ENCODE data around the gene SHH.

Gene SHH

DNA sequence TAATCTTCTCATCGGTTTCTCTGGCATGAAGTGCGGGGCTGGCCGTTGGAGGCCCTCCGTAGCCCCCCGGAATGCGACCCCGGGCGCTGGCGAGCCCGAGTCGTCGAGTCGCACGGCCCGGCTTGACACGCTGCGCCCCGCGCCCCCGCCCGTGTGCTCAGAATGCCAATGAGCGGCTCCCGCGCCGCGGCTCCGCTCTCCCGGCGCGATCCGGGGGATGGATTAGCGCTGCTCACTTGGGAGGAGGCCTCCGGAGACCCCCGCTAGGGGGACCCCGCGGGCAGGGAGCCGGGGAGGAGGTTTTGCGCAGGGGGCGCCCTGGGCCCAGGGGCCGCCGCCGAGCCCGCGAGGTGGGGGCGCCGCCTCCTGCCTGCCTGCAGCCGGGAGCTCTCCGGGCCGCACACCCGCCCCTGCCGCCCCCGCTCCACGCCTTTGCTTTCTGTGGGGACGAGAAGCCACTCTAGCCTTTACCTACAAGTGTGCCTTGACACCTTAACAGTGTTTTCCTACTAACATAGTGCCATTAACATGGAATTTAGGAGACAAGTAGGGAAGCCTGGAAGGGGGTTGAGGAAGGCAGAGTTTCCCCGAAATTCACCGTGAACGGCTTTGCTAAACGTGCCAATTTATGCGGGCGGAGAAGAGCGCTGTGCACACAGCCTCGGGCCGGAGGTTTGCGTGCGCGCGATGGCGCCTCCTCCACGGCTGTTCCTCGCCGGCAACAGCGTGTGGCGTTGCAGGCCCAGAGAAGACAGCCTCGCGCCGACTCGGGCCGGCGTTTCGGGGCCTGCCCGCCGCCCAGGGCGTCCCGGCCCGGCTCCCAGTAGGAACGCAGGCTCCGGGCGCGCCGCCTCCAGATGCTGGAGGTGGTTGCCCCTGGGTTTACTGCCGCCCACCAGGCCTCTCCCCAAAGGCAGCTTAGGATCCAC lies 7.1 kb downstream of the SHH start:
- DNase-seq, result peak; percentile 65

DNA sequence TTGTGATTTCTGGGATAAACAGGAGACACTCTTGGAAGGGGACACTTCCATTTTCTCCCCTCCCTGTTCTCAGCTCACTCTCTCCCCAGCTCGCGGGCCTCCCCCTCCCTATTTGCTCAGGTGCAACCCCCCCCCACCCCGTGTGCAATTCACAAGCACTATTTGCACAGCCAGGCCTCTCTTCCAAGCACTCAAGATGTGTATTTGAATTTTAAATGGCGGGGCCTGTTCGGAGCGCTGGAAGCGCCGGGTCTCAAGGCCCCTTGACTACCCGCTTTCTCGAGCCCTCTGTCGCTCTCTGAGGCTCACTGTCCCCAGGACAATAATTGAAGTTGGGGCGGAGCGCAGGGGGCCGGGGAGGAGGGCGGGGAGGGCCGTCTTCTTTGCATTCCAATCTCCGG lies 7.8 kb downstream of the SHH start:
- no peak for DNase-seq

DNA sequence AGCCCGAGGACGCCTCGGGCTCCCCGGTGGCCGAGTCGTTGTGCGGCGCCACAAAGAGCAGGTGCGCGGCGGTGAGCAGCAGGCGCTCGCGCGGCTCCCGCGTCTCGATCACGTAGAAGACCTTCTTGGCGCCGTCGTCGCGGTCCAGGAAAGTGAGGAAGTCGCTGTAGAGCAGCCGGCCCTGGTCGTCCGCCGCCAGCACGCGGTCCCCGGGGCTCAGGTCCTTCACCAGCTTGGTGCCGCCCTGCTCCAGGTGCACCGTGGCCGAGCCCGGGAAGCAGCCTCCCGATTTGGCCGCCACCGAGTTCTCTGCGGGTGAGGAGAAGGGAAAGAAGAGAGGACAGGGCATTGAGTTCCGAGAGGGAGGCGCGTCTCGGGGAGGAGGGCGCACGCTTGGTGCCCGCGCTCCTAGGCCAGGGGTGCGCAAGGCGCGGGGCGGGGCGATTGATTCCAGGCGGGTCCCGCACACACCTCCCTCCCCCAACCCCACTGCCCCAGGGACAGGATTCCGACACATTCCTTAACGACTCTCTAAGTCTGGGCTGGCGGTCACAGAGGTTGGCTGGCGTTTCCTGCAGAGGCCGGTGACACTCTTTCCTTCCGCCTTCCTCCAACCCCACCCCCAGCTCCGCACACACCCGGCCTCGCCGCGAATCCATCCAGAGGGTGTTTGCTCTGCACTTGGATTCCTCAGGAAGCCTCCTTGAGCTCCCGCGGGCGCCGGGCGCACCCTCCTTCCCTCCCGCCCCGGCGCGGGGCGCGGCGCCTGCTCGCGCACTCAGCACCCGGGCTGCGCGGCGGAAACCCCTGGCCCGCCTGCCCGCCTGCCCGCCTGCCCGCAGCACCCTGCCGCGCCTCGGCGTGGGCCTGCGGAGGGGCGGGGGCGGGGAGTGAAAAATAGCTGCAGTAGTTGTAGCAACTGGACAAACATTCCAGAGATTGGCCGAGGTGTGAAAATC lies 8.6 kb downstream of the SHH start:
- DNase-seq, result peak; percentile 13

DNA sequence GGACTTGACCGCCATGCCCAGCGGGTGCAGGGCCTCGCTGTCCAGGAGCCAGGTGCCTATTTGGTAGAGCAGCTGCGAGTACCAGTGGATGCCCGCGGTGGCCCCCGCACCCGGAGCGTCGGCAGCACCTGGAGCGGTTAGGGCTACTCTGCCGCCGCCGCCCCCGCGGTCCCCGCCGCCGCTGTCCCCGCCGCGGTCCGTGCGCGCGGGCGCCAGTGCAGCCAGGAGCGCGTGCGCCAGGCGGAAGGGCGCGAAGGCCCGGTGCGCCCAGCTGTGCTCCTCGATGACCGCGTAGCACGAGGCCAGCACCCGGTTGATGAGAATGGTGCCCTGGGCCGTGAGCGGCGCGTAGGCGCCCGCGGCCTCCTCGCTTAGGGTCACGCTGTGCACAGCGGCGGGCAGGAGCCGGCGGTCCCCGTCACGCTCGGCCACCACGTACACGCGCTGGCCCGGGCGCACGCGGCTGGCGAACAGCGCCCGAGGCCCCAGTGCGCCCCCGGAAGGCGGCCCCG lies 9.3 kb downstream of the SHH start:
- no peak for DNase-seq

DNA sequence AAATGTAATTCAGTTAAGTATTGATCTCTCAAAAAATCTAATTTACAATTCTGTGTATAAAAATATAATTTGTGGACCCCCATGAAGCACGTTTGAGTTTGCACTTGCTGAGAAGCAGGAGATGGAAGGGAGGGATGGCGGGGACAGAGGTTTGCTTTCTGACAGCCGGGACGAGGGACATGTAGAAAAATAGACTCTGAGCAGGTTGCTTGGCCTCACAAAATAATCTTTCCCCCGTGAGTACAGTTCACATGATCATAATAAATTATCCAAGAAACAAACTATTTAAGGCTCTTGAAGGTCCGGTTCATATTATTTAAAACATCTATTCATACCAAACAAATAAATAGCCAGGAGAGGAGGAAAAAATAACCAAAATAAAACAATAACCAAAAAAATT lies 10.0 kb downstream of the SHH start:
- DNase-seq, result no peak

DNA sequence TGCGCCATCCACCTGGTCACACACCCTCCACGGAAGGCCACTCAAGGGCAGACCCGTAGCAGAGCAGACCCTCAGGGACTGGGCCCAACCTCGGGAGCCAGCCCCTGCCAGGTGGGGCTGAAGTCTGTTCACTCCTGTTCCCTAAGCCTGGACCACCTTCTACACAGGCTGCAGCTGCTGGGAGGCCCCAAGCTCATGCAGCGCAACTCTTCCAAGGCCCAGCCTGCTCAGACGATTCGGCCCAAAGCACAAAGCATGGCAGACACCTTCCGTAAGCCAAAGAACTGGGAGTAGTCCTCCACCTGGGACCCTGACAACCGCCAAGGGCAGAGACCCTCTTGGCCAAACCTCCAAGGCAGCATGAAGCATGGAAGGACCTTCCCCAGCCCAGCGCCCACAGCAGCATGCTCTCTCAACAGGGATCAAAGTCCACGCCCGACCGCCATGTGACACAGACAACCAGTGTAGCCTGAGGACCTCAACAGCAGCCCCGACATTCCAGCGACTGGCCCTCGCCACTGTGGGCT lies 11.5 kb downstream of the SHH start:
- DNase-seq, result no peak

DNA sequence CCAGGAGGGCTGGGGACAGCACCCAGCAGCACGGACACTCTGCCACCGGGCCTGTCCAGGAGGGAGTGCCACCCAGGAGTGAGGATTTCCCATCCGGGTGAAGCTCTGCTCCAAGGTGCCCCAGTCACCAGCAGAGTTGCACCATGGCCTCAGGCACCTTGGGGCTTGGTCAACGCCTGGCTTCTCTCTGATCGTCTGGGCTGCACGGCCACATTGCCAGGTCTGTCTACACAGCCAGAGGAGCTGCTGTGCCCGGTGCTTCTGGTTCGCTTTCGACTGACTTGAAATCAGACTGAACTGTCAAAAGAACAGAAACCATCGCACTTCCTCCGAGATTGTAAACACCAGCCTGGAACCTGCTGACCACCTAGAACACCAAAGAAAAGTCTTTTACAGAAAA lies 12.0 kb downstream of the SHH start:
- no peak for DNase-seq

DNA sequence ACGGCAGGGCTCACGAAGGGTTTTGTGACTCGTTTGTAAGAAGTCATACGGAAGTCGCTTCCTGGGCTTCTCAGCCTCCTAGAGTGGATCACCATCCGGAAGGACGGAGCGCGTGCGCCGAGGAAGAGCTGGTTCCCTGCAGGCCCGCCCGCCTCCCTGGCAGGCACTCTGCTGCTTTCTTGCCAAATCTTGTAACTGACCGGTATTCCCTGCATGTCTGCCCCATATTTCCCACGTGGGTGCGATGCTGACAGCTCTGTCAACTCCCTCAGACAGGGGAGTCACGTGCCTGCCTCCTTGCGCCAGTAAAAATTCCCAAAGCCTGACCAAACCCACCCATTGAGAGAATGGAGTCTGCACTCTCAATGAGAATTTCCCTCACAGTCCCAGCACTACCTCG lies 12.7 kb downstream of the SHH start:
- no peak for DNase-seq

DNA sequence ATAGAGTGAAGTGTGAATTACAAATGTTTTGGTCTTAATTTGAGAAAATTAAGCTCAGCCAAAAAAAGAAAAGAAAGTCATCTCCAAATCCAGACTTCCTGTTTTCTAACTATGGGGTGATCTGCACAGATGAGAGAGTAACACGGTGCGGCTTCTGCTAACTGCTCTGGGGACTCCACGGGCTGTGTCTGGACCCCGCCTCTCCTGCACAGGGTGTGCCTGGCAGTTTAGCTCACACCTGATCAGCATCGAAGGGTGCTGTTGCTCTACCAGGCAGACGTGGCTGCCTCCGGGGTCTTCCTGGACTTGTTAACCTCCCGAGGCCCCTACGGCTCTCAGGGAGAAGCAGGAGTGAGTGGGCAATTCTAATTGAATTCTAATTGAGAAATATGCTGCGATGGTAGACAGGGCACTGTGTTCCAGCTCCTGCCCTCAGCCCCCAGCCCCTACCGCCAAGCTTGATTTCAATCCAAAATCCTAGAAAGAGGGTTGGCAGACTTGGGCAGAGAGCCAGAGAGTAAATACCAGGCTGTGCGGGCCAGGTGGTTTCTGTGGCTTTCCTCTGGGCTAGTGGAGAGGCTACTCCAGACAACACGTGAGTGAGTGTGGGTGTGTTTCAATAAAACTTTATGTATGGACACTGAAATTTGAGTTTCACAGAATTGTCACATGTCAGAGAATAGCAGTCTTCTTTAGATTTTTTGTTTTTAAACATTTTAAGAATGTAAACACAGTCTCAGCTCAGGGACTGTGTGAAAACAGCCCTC lies 13.4 kb downstream of the SHH start:
- DNase-seq, result no peak

DNA sequence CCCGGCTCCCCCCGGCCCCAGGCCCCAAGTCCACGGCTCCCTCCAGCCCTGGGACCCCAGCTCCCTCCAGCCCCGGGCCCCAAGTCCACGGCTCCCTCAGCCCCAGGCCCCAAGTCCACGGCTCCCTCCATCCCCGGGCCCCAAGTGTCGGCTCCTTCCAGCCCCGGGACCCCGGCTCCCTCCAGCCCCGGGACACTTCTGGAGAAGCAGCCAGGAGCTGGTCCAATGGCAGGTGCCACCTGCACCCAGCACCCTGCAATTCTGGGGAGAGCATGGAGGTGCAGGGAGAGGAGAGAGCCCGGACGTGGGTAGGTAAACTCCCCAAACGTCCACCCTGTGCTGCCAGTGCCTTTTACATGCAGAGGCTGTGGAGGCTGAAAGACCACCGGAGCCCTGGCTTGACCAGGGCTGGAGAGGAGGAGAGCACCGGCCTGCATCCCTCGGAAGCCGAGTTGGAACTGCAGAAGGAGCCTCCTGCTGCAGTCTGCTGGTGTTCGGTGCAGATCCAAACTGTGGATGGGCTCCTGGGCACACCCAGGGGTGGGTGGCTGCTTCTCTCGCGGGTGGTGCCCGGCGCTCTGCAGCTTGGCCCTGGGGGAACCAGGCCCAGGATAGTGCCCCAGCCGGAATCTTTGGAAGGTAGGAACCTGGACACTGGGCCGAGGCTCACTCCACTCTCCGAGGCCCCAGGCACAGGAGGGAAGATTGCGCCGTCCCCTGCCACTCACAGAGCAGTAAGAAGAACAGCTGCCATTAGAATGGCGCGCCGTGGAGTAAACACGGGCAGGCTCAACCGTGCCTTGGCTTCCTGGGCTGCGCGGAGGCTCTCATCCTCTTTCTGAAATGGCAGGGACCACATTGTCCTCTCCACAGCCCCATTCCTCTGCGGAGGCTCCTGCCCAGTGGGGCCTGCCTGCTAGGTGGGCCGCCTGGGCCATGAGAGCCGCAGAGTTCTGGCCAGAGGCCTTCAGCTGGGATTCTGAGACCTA lies 14.7 kb downstream of the SHH start:
- DNase-seq, result no peak

DNA sequence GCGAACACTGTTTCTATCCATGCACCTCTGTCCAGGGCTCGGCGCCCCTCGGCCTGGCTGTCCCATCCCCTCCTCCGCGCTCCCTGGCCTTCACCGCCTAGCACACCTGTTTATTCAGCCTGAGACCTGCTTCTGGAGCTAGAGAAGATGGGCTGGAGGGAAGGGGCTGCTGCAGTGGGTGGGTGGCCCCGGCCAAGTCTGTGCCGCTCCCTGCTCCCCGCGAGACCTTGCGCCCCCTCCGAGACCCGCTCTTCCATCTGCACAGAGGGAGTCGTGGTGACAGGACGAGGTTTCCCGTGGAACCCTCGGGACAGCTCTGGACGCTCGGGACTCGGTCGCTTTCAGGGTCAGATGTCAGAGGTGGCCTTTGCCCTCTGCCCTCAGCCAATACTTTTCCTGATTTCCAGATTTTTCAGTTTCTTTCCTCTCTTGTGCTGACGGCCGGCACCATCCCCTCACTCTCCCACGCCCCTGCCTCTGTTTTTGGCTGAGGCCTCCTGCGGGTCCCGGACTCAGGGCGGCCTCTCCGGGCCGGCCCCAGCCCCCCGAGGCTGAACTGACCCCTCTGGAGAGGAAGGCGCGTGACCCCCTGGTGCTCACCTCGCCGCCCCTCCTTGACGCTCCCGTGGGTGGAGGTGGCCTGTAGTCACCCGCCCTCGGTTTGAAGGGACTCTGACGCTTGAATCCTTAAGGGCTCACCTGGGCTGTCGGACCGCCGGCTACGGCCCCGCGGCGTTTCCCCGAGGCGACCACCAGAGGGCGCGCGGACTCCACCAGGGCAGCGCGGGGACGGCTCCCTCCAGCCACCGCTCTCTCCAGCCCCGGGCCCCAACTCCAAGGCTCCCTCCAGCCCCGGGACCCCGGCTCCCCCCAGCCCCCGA lies 15.6 kb downstream of the SHH start:
- DNase-seq, result peak; percentile 76

DNA sequence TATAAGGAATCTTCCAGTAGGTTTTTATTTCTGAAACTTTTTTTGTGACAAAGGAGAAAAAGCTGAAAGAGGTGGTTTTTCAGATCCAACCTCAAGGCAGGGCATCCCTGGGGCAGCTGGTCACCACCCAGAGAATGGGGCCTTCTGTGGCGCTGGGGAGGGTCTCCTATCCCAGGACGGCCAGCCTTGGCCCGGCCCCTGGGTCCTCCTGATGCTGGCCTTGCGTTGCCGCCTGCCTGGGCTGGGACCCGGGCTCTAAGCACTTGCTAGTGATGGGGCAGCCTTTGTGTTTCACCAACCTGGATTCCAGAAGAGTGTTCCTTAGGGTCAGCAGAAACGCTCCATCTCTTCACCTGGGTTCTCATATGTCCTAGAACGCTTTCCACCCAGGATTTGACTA lies 16.3 kb downstream of the SHH start:
- DNase-seq, result no peak

DNA sequence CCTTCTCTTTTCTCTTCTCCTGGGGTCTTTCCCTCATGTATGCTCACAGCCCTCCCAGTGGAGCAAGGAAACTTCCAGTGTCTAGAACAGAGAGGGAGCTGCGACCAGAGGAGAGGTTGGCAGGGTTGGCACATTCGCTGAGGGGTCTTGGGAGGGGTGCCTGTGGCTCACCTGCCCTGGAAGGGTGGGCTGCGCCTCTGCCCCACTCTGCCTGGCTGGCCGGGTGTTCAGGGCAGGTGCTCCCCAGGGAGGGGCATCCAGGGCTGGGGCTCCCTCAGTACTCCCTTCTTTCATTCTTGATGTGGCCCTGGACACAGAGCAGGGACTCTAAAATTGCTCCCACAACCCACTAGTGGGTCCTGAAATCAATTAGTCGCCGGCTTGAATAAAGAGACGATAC lies 16.9 kb downstream of the SHH start:
- no peak for DNase-seq

DNA sequence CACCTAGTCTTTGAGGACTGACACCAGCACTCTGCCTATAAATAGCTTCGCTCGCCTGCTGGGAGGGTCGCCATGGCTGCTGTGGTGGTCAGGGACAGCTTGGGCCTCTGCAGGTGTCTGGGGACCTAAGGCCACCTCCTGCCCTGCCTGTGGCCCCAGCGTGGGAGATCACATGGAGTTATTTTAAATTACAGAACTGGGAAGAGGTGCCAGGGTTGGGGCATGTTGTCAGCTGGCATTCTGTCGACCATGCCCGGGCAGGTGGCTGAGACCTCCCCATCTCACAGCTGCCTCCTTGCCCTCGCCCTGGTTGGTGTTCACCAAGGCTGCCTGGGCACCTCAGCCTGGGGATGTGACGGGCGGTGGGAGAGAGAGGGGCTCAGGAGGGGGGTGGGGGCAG lies 18.1 kb downstream of the SHH start:
- no peak for DNase-seq

DNA sequence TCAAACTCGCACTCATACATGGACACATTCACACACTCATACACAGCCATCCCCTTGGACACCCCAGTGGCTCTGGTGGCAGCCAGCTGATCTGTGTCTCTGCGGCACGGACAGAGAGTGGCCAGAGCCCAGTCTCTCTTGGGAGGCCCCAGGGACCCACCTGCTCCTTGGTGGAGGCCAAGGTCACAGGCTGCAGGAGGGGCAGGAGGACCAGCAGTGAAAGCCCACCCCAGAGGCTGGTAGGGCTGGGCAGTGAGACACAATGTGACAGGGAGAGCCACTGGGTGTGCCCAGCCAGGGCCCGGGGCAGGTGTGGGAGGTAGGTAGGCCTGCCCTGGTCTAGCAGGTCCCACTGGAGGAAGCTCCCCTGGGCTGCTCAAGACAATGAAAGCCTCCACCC lies 18.5 kb downstream of the SHH start:
- no peak for DNase-seq

DNA sequence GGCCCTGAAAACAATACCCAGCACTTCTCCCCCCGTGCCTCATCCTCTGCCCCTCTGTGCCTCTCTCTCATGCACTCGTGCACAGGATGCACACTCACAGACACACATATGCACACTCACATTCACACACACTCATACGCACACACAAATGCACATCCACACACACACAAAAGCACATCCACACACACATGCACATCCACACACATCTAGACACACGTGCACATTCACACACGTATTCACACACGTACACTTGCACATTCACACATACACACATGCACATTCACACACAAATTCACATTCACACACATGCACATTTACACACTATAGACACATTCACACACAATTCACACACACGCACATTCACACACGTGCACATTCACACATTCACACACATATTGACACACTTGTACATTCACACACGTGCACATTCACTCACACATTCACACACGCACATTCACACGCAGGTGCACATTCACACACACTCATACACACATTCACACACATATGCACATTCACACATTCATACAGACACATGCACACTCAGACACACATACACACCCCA lies 19.2 kb downstream of the SHH start:
- DNase-seq, result no peak

DNA sequence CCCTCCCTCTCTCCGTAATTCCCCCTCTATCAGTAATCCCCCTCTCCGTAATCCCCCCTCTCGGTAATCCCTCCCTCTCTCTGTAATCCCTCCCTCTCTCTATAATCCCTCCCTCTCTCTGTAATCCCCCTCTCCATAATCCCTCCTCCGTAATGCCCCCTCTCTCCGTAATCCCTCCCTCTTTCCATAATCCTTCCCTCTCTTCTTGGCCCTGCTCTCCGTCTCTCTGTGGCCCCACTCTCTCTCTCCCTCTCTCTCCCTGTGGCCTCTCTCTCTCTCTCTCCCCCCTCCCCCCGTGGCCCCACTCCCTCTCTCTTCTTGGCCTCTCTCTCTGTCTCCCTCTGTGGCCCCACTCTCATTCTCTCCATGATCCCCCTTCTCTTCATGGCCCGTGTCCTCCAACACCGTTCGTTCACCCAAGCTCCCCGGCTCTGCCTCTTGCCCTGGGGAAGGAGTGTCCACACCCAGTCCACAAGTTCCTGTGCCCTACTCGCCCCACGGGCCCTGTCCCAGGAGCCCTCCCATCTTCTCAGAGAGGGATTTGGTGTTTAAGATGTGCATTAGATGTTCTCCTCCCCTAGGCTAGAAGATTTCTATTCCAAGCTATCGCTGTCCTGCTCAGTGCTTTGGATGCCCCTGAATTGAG lies 19.8 kb downstream of the SHH start:
- no peak for DNase-seq

DNA sequence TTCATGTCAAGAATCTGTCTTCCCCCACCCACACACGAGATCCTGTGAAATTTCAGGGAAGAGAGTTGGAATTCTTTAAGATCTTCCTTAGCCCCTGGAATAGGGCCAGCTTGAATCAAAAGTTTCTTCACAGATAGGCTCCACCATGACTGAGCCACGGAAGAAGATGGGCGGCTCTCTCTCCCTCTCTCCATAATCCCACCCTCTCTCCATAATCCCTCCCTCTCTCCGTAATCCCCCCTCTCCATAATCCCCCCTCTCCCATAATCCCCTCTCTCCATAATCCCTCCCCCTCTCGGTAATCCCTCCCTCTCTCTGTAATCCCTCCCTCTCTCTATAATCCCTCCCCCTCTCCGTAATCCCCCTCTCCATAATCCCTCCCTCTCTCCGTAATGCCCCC lies 20.4 kb downstream of the SHH start:
- no peak for DNase-seq

DNA sequence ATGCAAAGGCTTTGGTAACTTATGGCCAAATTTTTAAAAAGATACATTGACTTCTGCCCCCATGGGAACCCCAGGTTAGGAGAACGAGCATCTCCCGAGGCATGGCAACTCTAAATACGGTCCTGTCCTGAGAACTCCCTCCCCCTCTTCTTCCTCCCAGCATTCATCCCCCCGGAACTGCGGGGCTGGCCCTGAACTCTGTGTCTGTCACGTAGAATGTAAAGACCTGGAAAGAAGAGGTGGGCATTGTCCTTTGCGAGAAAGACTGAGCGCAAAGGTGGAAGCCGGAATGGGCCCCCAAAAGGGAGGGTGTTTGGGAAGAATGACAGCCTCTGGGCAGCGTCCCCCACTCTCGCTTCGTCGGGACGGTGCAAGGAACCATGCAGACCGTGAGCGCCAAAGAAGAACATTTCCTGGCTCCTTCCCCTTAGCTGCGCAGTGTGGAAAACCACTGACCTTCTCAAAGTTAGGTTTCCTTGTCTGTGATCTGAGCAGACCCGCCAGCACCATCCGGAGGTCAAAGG lies 21.0 kb downstream of the SHH start:
- DNase-seq, result no peak
